PC-3 (cell line): ENCODE measurements around the gene IFITM2.

ENCODE experiments used
- CTCF ChIP-seq: fragments of 300-600 bp; sonication (generic); conservative IDR thresholded peaks from 2 replicates; pipeline ENCODE4 v1.5.1; 2017; ENCODE audit warnings: antibody characterized with exemption, low read depth, mild to moderate bottlenecking, low read length
- EZH2 ChIP-seq: fragments of 300-600 bp; sonication (generic); IDR thresholded peaks from one replicate; pipeline ENCODE4 v1.6.1; 2017; ENCODE audit warnings: antibody characterized with exemption, mild to moderate bottlenecking, low read length; ENCODE audit not compliant: unreplicated experiment
- EZH2phosphoT487 ChIP-seq: fragments of 300-600 bp; sonication (generic); IDR thresholded peaks from 2 replicates; pipeline ENCODE4 v1.6.1; 2018; ENCODE audit warnings: mild to moderate bottlenecking, antibody characterized with exemption, low read length, borderline replicate concordance

GRCh38 chr11:295351-296170 is 12.1 kb upstream of the IFITM2 start:
- TF ChIP-seq CTCF = no peak
- TF ChIP-seq EZH2phosphoT487 = no peak
- no peak for TF ChIP-seq EZH2
